C4-2B (cell line): ENCODE data around the gene NECTIN2.

Experiments
- CTCF ChIP-seq: fragments of 450-650 bp; conservative IDR thresholded peaks from 2 replicates; pipeline ENCODE4 v1.5.1; 2017; ENCODE audit warnings: mild to moderate bottlenecking
- ZFX ChIP-seq: fragments of 450-650 bp; IDR thresholded peaks from 2 replicates; pipeline ENCODE4 v1.6.1; 2017

- TF ChIP-seq CTCF (no peak), ZFX (no peak)
Measured at GRCh38 chr19:44887648-44888047, 41.6 kb downstream of the NECTIN2 start.
